HG02588 (cell line): Measurements from ENCODE around the gene PLEKHM3.

Experiments
- ATAC-seq: cut with Tn5 transposase; IDR thresholded peaks from one replicate; pipeline ENCODE4 v1.9.1; 2021; ENCODE audit warnings: mild to moderate bottlenecking, moderate library complexity; ENCODE audit not compliant: unreplicated experiment

PLEKHM3 gene

GRCh38 chr2:207808119-207808518 lies 217.2 kb downstream of the PLEKHM3 start:
- no peak for ATAC-seq

GRCh38 chr2:207807516-207807915 lies 217.8 kb downstream of the PLEKHM3 start:
- no peak for ATAC-seq

DNA sequence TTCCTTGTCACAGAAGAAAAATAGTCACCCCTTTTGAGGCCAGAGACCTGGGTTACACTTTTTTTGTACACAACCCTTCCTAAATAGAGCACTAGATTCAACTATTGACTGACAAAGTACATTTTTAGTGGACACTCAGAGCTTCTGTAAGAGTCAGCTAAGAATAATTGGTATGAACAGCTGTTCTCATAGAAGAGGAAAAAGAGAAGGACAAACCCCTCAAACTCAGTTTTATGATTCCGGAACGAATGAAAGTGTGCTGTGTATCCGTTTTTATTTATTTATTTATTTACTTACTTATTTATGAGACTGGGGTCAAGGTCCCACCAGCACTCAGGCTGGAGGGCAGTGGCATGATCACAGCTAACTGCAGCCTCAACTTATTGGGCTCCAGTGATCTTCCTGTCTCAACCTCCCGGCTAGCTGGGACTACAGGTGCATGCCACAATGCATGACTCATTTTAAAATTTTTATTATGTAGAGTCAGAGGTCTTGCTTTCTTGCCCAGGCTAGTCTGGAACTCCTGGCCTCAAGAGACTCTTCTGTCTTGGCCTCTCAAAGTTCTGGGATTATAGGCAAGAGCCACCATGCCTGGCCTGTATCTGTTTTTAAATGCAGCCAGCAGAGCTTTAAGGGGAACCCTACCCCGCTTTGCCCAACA lies 219.6 kb downstream of the PLEKHM3 start:
- no peak for ATAC-seq

DNA sequence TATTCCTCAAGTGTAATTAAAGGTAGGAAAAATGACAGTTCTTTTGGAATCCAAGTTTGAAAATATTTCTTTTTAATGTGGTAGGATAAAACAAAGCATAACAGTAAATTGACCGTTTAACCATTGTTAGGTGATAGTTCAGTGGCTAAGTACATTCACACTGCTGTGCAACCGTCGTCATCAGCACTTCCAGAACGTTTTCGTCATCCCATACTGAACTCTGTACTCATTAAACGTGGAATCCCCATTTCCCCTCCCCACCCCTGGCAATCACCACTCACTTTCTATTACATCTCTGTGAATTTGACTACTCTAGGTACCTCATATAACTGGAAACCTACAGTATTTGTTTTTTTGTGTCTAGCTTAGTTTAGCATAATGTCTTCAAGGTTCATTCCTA lies 222.7 kb downstream of the PLEKHM3 start:
- no peak for ATAC-seq

- no peak for ATAC-seq
These were observed 224.1 kb downstream of the PLEKHM3 start for GRCh38 chr2:207801259-207801658.

- no peak for ATAC-seq
These were observed 228.6 kb downstream of the PLEKHM3 start for GRCh38 chr2:207796585-207797350.

DNA sequence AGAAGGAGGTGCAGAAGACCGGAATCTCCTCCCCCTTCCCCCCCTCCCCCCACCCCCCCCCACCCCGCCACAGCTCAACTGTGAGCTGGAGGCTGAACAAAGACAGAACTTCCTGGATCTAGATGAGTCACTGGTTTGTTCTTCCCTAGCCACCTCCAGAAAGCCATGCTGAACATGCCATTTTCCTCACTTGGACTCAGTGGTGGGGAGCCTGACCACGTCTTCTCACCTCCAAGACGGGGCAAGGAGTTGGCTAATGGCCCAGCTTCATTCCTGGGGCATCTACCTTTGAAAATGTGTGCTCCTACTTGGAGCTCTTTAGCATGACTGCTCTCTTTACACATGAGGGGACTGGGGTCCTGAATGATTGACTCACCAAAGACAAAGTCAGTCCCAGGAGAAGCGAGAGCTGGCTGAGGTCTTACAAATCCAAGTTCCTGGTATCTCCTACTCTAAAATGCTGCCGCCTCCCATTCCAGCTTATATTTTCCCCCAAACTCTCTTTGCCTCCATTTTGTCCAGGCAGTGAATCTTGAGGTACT lies 233.0 kb downstream of the PLEKHM3 start:
- ATAC-seq = no peak

DNA sequence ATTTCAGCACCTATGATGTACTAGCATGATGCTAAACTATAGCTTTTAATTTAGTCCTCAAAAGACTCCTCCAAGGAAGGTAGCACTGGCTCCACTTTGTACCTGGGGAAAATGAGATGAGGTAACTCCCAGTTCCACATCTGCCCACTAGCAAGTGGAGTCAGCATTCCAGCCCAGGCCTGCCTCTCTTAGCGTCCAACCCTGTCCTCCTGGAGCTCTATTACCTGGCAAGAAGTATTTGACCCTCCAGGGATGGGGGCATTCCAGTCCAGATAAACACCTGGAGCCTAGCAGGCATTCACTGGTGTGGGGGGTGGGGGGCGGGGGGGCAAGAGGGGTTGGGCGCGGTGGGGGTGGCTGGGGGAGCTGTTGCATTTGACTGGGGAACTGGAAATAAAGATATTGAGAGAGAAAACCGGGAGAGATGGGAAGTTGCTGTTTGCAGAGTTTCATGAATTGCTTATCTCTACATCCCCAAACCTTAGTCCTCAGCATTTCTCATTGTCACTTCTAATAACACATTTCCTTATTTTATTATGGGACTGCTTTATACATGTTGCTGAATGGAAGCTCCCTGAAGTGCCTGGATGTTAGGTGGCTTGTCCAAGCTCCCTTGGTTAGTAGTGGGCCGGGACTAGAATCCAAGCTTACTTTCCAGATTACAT lies 233.6 kb downstream of the PLEKHM3 start:
- ATAC-seq = no peak

- no peak for ATAC-seq
These were observed 234.4 kb downstream of the PLEKHM3 start for GRCh38 chr2:207790898-207791297.

GRCh38 chr2:207787800-207788199 lies 237.5 kb downstream of the PLEKHM3 start:
- no peak for ATAC-seq

- no peak for ATAC-seq
These were observed 238.3 kb downstream of the PLEKHM3 start for GRCh38 chr2:207787017-207787416.

DNA sequence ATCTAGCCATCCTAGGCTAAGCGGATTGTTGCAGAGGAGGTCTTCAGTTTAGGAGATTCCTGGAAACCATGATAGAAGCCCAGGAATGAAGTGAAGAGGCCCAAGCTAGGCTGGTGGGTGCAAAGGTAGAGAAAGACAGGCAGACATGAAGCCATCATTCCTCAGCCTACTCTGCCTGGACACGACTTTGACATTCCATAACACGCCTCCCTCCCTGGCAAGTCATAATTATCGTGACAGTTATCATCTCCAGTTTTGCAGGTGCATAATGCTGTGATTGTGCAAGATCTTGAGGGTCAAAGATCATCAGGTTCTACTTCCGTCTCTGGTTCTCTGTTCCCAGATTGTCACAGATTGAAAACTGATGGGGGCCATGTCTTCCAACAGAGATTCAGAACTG lies 240.4 kb downstream of the PLEKHM3 start:
- no peak for ATAC-seq

GRCh38 chr2:207783514-207783913 lies 241.8 kb downstream of the PLEKHM3 start:
- no peak for ATAC-seq

DNA sequence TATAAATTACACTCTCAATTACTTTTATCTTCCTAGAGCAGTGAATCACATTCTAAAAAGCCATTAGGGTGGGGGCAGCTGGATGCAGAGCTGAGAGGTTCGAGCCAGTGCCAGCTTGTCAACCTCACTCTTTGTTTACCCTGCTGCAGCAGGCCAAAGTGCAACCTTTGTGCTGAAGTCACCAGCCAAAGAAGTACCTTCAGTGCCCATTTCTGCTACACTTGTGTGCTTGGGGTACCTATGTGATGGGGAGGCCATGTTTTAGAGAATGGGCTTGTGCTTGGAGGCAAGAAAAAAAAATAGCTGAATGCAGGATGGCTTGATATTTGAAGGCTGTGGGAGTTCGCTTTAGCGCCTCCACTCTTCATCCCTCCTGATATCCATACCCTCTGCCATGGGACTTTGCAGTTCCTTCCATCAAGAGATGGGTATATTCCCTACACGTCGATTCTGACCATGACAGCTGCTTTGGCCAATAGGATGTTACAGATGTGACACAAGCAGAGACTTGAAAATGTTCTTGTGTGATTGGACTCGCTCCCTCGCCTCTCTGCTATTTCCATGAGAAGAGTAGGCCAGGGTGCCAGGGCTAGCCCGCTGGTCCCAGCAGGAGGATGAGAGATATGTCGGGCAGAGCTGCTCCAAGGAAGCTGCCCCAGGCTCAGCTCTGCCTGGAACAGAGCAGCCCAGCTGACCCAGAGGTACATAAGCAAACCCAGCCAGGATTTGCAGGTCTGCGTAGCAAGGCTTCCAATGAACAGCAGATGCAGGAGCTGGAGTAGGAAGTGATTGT lies 242.9 kb downstream of the PLEKHM3 start:
- ATAC-seq = no peak

- no peak for ATAC-seq
These were observed 245.8 kb downstream of the PLEKHM3 start for GRCh38 chr2:207779523-207779922.

GRCh38 chr2:207778298-207778882 lies 246.9 kb downstream of the PLEKHM3 start:
- ATAC-seq = no peak

- no peak for ATAC-seq
These were observed 248.2 kb downstream of the PLEKHM3 start for GRCh38 chr2:207777124-207777523.

- no peak for ATAC-seq
These were observed 249.9 kb downstream of the PLEKHM3 start for GRCh38 chr2:207775473-207775872.

- no peak for ATAC-seq
These were observed 252.5 kb downstream of the PLEKHM3 start for GRCh38 chr2:207772844-207773205.

DNA sequence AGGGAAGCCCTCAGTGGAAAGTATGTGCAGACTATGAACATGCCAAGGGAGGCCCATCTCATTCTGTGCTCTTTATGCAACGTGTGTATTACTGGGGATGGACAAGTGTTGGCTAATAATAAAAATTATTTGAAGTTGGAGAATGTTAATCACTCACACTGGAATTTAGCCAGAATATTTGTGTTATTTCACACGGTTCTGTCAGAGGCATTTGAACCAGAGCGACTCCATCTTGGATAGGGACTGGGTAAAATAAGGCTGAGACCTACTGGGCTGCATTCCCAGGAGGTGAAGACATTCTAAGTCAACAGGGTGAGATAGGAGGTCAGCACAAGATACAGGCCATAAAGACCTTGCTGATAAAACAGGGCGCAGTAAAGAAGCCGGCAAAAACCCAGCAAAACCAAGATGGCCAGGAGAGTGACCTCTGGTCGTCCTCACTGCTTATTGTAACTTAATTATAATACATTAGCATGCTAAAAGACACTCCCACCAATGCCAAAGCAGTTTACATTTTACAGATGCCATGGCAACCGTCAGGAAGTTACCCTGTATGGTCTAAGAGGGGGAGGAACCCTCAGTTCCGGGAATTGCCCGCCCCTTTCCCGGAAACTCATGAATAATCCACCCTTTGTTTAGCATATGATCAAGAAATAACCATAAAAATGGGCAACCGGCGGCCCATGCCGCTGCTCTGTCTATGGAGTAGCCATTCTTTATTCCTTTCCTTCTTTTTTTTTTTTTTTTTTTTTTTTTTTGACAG lies 253.1 kb downstream of the PLEKHM3 start:
- no peak for ATAC-seq
